Panc1 (cell line): ENCODE measurements around the gene DEAF1.

Experiments
- CTCF ChIP-seq: fragments of 450-650 bp; IDR thresholded peaks from 2 replicates; pipeline ENCODE4 v1.5.1; 2017; ENCODE audit warnings: mild to moderate bottlenecking
- POLR2AphosphoS5 ChIP-seq: IDR thresholded peaks from 2 replicates; pipeline ENCODE4 v1.6.1; 2012; ENCODE audit warnings: mild to moderate bottlenecking, low read depth, low read length, moderate library complexity
- SIN3A ChIP-seq: IDR thresholded peaks from 2 replicates; pipeline ENCODE4 v1.6.1; 2012; ENCODE audit warnings: low read depth, mild to moderate bottlenecking, low read length, moderate library complexity, borderline replicate concordance; ENCODE audit not compliant: insufficient read depth
- TCF7L2 ChIP-seq: IDR thresholded peaks from 2 replicates; pipeline ENCODE4 v1.6.1; 2011; ENCODE audit warnings: mild to moderate bottlenecking, low read depth, low read length, inconsistent platforms

GRCh38 chr11:693415-693831 is 1.6 kb downstream of the DEAF1 start:
- TF ChIP-seq CTCF (no peak), TCF7L2 (no peak), SIN3A (no peak), POLR2AphosphoS5 (no peak)
